Ovary (tissue), 3 donors: ENCODE results near the gene PTCRA.

ENCODE experiments used
- POLR2A ChIP-seq: fragments of 450-650 bp; IDR thresholded peaks from one replicate; pipeline ENCODE4 v1.6.1; 2017; ENCODE audit warnings: antibody characterized with exemption, mild to moderate bottlenecking, moderate library complexity
- TF ChIP-seq, protein P1 (sequence below), 3 donors: fragments of 450-650 bp in 2 of 3; fragments of 200-600 bp in 1 of 3; IDR thresholded peaks; one replicate each; pipeline versions ENCODE4 v1.5.1 to v1.8.0; 2016 to 2022; ENCODE audit warnings: antibody characterized with exemption in 3 of 3, mild to moderate bottlenecking in 1 of 3
- donor health status: DM: no; HTN: no; CAD: no.

DNA sequence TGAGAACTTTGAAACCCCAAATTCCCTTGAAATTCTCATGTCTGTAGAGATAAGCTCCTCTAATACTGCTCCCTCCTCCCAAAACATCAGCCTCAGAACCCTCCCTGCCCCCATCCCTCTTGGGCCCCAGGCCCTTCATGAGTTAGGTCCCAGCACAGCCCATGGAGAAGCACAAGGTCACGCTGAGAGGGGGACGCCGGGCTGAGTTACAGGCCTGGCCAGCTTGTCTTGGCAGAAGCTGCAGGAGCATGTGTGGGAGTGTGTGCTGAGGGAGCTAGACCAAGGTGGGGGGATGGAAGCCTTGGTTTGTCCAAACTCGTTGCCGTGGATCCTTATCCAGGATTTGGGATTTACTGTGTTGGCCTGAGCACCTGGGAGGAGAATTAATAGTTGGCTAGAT lies 8.5 kb upstream of the PTCRA start:
- TF ChIP-seq, protein P1, sequence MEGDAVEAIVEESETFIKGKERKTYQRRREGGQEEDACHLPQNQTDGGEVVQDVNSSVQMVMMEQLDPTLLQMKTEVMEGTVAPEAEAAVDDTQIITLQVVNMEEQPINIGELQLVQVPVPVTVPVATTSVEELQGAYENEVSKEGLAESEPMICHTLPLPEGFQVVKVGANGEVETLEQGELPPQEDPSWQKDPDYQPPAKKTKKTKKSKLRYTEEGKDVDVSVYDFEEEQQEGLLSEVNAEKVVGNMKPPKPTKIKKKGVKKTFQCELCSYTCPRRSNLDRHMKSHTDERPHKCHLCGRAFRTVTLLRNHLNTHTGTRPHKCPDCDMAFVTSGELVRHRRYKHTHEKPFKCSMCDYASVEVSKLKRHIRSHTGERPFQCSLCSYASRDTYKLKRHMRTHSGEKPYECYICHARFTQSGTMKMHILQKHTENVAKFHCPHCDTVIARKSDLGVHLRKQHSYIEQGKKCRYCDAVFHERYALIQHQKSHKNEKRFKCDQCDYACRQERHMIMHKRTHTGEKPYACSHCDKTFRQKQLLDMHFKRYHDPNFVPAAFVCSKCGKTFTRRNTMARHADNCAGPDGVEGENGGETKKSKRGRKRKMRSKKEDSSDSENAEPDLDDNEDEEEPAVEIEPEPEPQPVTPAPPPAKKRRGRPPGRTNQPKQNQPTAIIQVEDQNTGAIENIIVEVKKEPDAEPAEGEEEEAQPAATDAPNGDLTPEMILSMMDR (IDR thresholded peaks at IDR 0.05), result no peak
- no peak for TF ChIP-seq POLR2A
